HepG2 (cell line): ENCODE measurements around the gene ABHD1. TPM values are rescaled to one million over a fixed set of nuclear protein-coding genes. Genes with fewer than 3 reads are reported as not detected.

Experiments used
- EEA1 ChIP-seq: sonication (generic); formaldehyde crosslinking; IDR thresholded peaks from 2 replicates; pipeline ENCODE4 v1.5.1; 2020; ENCODE audit warnings: mild to moderate bottlenecking, missing genetic modification reagents, borderline replicate concordance
- FIP1L1 ChIP-seq: fragments of 200-400 bp; formaldehyde crosslinking; IDR thresholded peaks from 2 replicates; pipeline ENCODE4 v1.6.1; 2018; ENCODE audit warnings: low read depth, mild to moderate bottlenecking, low read length, moderate library complexity, borderline replicate concordance; ENCODE audit not compliant: insufficient read depth
- GTF3A ChIP-seq: sonication (generic); formaldehyde crosslinking; conservative IDR thresholded peaks from 2 replicates; pipeline ENCODE4 v1.4.0; 2020; ENCODE audit warnings: mild to moderate bottlenecking, missing genetic modification reagents
- GZF1 ChIP-seq: sonication (generic); formaldehyde crosslinking; IDR thresholded peaks from 2 replicates; pipeline ENCODE4 v1.5.1; 2020; ENCODE audit warnings: mild to moderate bottlenecking, missing genetic modification reagents
- MTERF4 ChIP-seq: sonication (generic); formaldehyde crosslinking; IDR thresholded peaks from 2 replicates; pipeline ENCODE4 v1.8.0; 2023; ENCODE audit warnings: mild to moderate bottlenecking, missing genetic modification reagents
- MXD1 ChIP-seq: sonication (generic); formaldehyde crosslinking; IDR thresholded peaks from 2 replicates; pipeline ENCODE4 v1.4.0; 2020; ENCODE audit warnings: mild to moderate bottlenecking, missing genetic modification reagents
- NR3C1 ChIP-seq: sonication (generic); formaldehyde crosslinking; IDR thresholded peaks from 2 replicates; pipeline ENCODE4 v1.4.0; 2020; ENCODE audit warnings: missing genetic modification reagents
- POLR2G ChIP-seq: fragments of 200-400 bp; formaldehyde crosslinking; IDR thresholded peaks from 2 replicates; pipeline ENCODE4 v1.6.1; 2018; ENCODE audit warnings: mild to moderate bottlenecking, low read depth, low read length, moderate library complexity
- REXO4 ChIP-seq: sonication (generic); formaldehyde crosslinking; IDR thresholded peaks from 2 replicates; pipeline ENCODE4 v1.8.0; 2022; ENCODE audit warnings: missing genetic modification reagents, mild to moderate bottlenecking, borderline replicate concordance
- SIN3B ChIP-seq: fragments of 150-350 bp; IDR thresholded peaks from 2 replicates; pipeline ENCODE4 v1.6.1; 2014; ENCODE audit warnings: low read length
- STAG1 ChIP-seq: sonication (generic); formaldehyde crosslinking; IDR thresholded peaks from 2 replicates; pipeline ENCODE4 v1.4.0; 2020; ENCODE audit warnings: missing genetic modification reagents
- TFAP4 ChIP-seq: sonication (generic); IDR thresholded peaks from 2 replicates; pipeline ENCODE4 v1.6.1; 2016; ENCODE audit warnings: low read depth, borderline replicate concordance
- WIZ ChIP-seq: sonication (generic); formaldehyde crosslinking; IDR thresholded peaks from 2 replicates; pipeline ENCODE4 v1.5.1; 2020; ENCODE audit warnings: mild to moderate bottlenecking, missing genetic modification reagents
- ZEB1 ChIP-seq: IDR thresholded peaks from 2 replicates; pipeline ENCODE4 v1.6.1; 2012; ENCODE audit warnings: mild to moderate bottlenecking, low read depth, inconsistent platforms; ENCODE audit not compliant: insufficient replicate concordance
- ZFP90 ChIP-seq: sonication (generic); formaldehyde crosslinking; IDR thresholded peaks from 2 replicates; pipeline ENCODE4 v1.8.0; 2022; ENCODE audit warnings: missing genetic modification reagents, mild to moderate bottlenecking, inconsistent platforms, borderline replicate concordance
- ZHX1 ChIP-seq: sonication (generic); formaldehyde crosslinking; IDR thresholded peaks from 2 replicates; pipeline ENCODE4 v1.8.1; 2022; ENCODE audit warnings: low read depth, mild to moderate bottlenecking, missing genetic modification reagents
- ZNF232 ChIP-seq: sonication (generic); formaldehyde crosslinking; IDR thresholded peaks from 2 replicates; pipeline ENCODE4 v1.4.0; 2020; ENCODE audit warnings: missing genetic modification reagents, borderline replicate concordance
- ZNF660 ChIP-seq: sonication (generic); formaldehyde crosslinking; IDR thresholded peaks from 2 replicates; pipeline ENCODE4 v1.5.1; 2020; ENCODE audit warnings: mild to moderate bottlenecking, low read depth, missing genetic modification reagents, borderline replicate concordance
- ZNF704 ChIP-seq: sonication (generic); formaldehyde crosslinking; IDR thresholded peaks from 2 replicates; pipeline ENCODE4 v1.8.1; 2023; ENCODE audit warnings: mild to moderate bottlenecking, inconsistent platforms, moderate library complexity, missing genetic modification reagents, borderline replicate concordance
- polyA plus RNA-seq, 8 experiments: library from polyadenylated mRNA; depleted of rRNA in 3 of 8; stranded (reverse) in 7 of 8; unstranded in 1 of 8; fragments of >200 nt; fragmentation: Illumina TruSeq in 4 of 8; extraction: Trizol in 4 of 8; gene quantifications; 2 replicates each; pipeline versions ENCODE4 v1.2.1 to v1.2.3, GENCODE V29; 2011 to 2016; ENCODE audit warnings: low read depth in 4 of 8, missing spikeins in 1 of 8, mixed read lengths in 1 of 8; ENCODE audit not compliant: insufficient read depth in 1 of 8
- total RNA-seq, 5 experiments: library from RNA; depleted of rRNA; stranded (reverse); fragments of >200 nt; fragmentation: Illumina TruSeq; extraction: Trizol; gene quantifications; 2 replicates each; pipeline ENCODE4 v1.2.3, GENCODE V29; 2016; ENCODE audit warnings: low read depth in 1 of 5

ABHD1 gene
- total and polyA plus RNA-seq, 2 of the 13 experiments (the other 11 are each of a cell fraction or from before 2014, with no cell fraction given) = 0.04 to 0.81 TPM

- TF ChIP-seq MTERF4 (CRISPR knock-in tag) (peak; percentile 52; the same call in 1 of the 2 replicates), ZEB1 (peak; percentile 48), FIP1L1 (no peak), ZHX1 (CRISPR knock-in tag) (peak; percentile 92), SIN3B (0 out of 2 replicates have a peak, but pooled peaks have one; percentile 25), POLR2G (peak; percentile 78), GTF3A (peak; percentile 19; the same call in 1 of the 2 replicates), MXD1 (peak; percentile 83; the same call in 1 of the 2 replicates), EEA1 (CRISPR knock-in tag) (peak; percentile 36; the same call in 1 of the 2 replicates), GZF1 (CRISPR knock-in tag) (peak; percentile 82; the same call in 1 of the 2 replicates), ZNF232 (CRISPR knock-in tag) (no peak), ZFP90 (peak; percentile 10; the same call in 1 of the 2 replicates), NR3C1 (CRISPR knock-in tag) (no peak), STAG1 (peak; percentile 36; the same call in 1 of the 2 replicates), ZNF704 (peak; percentile 32; the same call in 1 of the 2 replicates), ZNF660 (CRISPR knock-in tag) (peak; percentile 70; the same call in 1 of the 2 replicates), WIZ (CRISPR knock-in tag) (peak; percentile 83), REXO4 (no peak), TFAP4 (peak; percentile 59; the same call in 1 of the 2 replicates)
Measured at GRCh38 chr2:27123302-27124150, at the start of gene ABHD1 (continued).
